ENCODE measurements around the gene KBTBD4. TPM values are rescaled to one million over a fixed set of nuclear protein-coding genes. Genes with fewer than 3 reads are reported as not detected.

KBTBD4 gene
- total RNA-seq, 1 experiment from 2014 or later = 13.2 TPM

- H3K9ac ChIP-seq (ENCODE audit: low read length) = no peak overlapping the region
- TSS peak; percentile 19 for BruUV-seq (replicated peaks)
These were observed 39.8 kb downstream of the KBTBD4 start for GRCh38 chr11:47538741-47539565.

More at GRCh38 chr11:47538741-47539565, 39.8 kb downstream of the KBTBD4 start:
- Histone ChIP-seq H2AFZ (ENCODE audit: low read depth, low read length, poor library complexity, severe bottlenecking) (no peak overlapping the region), H3K9me3 (ENCODE audit: control insufficient read depth in 1 of 2, insufficient read depth in 1 of 2, low read depth in 1 of 2, low read length in 2 of 2) (no peaks in the 10 kb centered on the region), H3K4me2 (ENCODE audit: low read length) (no peak overlapping the region), H3K36me3 (ENCODE audit: control insufficient read depth in 1 of 2, insufficient read depth in 2 of 2, low read length in 2 of 2) (no peaks in the 10 kb centered on the region; a peak in 1 of 4 replicates), H3K4me1 (ENCODE audit: control insufficient read depth in 1 of 2, insufficient read depth in 2 of 2, low read length in 2 of 2) (peaks cover 14 to 35% of the 10 kb centered on the region in 2 experiments; a peak in 3 of 4 replicates), H3K9me2 (ENCODE audit: insufficient read depth) (no peaks in the 10 kb centered on the region), H4K20me1 (ENCODE audit: insufficient read depth) (peaks cover 26% of the 10 kb centered on the region; the same call in 1 of the 2 replicates), H3K4me3 (replicated peaks in 1 of 2; ENCODE audit: low read depth in 1 of 2, low read length in 2 of 2) (no peak overlapping the region), H3K27me3 (ENCODE audit: insufficient read depth, low read length) (no peaks in the 10 kb centered on the region), H3K27ac (ENCODE audit: low read depth, low read length) (no peak overlapping the region), H3K79me2 (ENCODE audit: insufficient read depth, low read length) (peaks cover 100% of the 10 kb centered on the region)
- TF ChIP-seq, protein P1, sequence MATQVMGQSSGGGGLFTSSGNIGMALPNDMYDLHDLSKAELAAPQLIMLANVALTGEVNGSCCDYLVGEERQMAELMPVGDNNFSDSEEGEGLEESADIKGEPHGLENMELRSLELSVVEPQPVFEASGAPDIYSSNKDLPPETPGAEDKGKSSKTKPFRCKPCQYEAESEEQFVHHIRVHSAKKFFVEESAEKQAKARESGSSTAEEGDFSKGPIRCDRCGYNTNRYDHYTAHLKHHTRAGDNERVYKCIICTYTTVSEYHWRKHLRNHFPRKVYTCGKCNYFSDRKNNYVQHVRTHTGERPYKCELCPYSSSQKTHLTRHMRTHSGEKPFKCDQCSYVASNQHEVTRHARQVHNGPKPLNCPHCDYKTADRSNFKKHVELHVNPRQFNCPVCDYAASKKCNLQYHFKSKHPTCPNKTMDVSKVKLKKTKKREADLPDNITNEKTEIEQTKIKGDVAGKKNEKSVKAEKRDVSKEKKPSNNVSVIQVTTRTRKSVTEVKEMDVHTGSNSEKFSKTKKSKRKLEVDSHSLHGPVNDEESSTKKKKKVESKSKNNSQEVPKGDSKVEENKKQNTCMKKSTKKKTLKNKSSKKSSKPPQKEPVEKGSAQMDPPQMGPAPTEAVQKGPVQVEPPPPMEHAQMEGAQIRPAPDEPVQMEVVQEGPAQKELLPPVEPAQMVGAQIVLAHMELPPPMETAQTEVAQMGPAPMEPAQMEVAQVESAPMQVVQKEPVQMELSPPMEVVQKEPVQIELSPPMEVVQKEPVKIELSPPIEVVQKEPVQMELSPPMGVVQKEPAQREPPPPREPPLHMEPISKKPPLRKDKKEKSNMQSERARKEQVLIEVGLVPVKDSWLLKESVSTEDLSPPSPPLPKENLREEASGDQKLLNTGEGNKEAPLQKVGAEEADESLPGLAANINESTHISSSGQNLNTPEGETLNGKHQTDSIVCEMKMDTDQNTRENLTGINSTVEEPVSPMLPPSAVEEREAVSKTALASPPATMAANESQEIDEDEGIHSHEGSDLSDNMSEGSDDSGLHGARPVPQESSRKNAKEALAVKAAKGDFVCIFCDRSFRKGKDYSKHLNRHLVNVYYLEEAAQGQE (IDR thresholded peaks at IDR 0.05; ENCODE audit: low read depth) = no peak
- TF ChIP-seq SRF (IDR thresholded peaks at IDR 0.05; ENCODE audit: low read depth) = no peak
- TF ChIP-seq TCF7L2 (IDR thresholded peaks at IDR 0.05; ENCODE audit: borderline replicate concordance, extremely low read depth, insufficient read depth, insufficient read length) = no peak
- no peak for TF ChIP-seq CBX3 (IDR thresholded peaks at IDR 0.05; ENCODE audit: low read depth)
- TF ChIP-seq CEBPB (IDR thresholded peaks at IDR 0.05; ENCODE audit: low read depth) = no peak
- TF ChIP-seq, protein P2, sequence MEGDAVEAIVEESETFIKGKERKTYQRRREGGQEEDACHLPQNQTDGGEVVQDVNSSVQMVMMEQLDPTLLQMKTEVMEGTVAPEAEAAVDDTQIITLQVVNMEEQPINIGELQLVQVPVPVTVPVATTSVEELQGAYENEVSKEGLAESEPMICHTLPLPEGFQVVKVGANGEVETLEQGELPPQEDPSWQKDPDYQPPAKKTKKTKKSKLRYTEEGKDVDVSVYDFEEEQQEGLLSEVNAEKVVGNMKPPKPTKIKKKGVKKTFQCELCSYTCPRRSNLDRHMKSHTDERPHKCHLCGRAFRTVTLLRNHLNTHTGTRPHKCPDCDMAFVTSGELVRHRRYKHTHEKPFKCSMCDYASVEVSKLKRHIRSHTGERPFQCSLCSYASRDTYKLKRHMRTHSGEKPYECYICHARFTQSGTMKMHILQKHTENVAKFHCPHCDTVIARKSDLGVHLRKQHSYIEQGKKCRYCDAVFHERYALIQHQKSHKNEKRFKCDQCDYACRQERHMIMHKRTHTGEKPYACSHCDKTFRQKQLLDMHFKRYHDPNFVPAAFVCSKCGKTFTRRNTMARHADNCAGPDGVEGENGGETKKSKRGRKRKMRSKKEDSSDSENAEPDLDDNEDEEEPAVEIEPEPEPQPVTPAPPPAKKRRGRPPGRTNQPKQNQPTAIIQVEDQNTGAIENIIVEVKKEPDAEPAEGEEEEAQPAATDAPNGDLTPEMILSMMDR (IDR thresholded peaks at IDR 0.05 in 2 of 3, conservative IDR thresholded peaks at IDR 0.05 in 1 of 3; ENCODE audit: borderline replicate concordance in 1 of 3, insufficient read depth in 1 of 3, low read depth in 2 of 3, low read length in 2 of 3) = no peak
- TF ChIP-seq EGR1 (IDR thresholded peaks at IDR 0.05; ENCODE audit: low read depth) = no peak
- no peak for TF ChIP-seq FOSL1 (IDR thresholded peaks at IDR 0.05; ENCODE audit: low read depth)
- no peak for TF ChIP-seq RAD21 (IDR thresholded peaks at IDR 0.05; ENCODE audit: low read depth)
- no peak for TF ChIP-seq MAX (IDR thresholded peaks at IDR 0.05)
- TF ChIP-seq POLR2A (IDR thresholded peaks at IDR 0.05; ENCODE audit: borderline replicate concordance, extremely low read depth, insufficient read depth, insufficient read length) = no peak
- no peak for TF ChIP-seq POLR2AphosphoS5 (IDR thresholded peaks at IDR 0.05; ENCODE audit: low read depth, low read length)
- TF ChIP-seq, protein P3, sequence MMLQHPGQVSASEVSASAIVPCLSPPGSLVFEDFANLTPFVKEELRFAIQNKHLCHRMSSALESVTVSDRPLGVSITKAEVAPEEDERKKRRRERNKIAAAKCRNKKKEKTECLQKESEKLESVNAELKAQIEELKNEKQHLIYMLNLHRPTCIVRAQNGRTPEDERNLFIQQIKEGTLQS (IDR thresholded peaks at IDR 0.05) = no peak
- TF ChIP-seq EZH2phosphoT487 (IDR thresholded peaks at IDR 0.05; ENCODE audit: borderline replicate concordance) = no peak
- TF ChIP-seq EZH2 (IDR thresholded peaks at IDR 0.05) = no peak
- TF ChIP-seq SIN3A (IDR thresholded peaks at IDR 0.05; ENCODE audit: low read depth) = no peak
- POLR2A ChIA-PET = interaction anchor here (1.2 kb wide), 1 partner anchor 13 kb away, joined by 3 read pairs; no protein-coding TSS in a partner anchor
- ATAC-seq (no peak), DNase-seq (ENCODE audit: low read depth, low spot score) (no peak)
- intact Hi-C loops (cut with micrococcal nuclease) = no loop called here
- RAD21 ChIA-PET (ENCODE audit: low non-redundant PET in 1 of 2, low total read pairs in 2 of 2, uncharacterized antibody in 2 of 2, unreplicated experiment in 2 of 2) = no interaction called here
- CTCF ChIA-PET = interaction anchor here (0.9 to 1.2 kb wide), 2 partner anchors 10 to 15 kb away, joined by 3 read pairs; no protein-coding TSS in a partner anchor

All from HCT116 (cell line).